Astrocyte of the cerebellum (primary cell): Measurements from ENCODE around the gene MPZL1.
"Not testable (repeated sequence)": the region's sequence is repeated elsewhere in the genome, so short reads cannot be mapped to it uniquely, and the experiment has no call there.

Source experiments
- DNase-seq: peaks from one replicate; pipeline ENCODE4 v3.0.0-alpha.2; 2011; ENCODE audit warnings: low read depth
- H3K4me3 ChIP-seq: 2 replicates; pipeline ENCODE4 v1.5.1; 2011; ENCODE audit warnings: mild to moderate bottlenecking, low read depth, low read length, moderate library complexity
- in situ Hi-C: cut with HindIII; loops from 2 replicates; pipeline ENCODE4 v1.10.0; 2017; ENCODE audit warnings: low sequenced_read_pairs
- TF ChIP-seq, protein P1 (sequence below): IDR thresholded peaks from 2 replicates; pipeline ENCODE4 v1.5.1; 2012; ENCODE audit warnings: low read length, low read depth, moderate library complexity, mild to moderate bottlenecking; ENCODE audit errors: missing control alignments

MPZL1 gene

DNA sequence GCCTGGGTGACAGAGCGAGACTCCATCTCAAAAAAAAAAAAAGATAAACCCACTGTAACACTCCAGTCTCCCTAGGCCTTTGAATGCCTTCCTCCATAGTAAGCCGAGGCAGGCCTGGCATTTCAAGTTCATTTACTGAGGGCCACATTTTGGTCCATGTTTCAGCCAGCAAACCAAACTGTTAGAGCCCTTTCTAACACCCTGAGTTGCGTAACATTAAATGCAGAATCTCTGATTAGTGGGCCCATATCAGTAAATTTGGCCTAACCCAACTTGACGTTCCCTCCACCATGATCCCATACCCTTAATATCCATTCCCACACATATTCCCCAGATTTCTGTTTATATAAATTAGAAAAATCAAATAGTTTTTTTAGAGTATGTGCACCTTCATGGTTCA lies 12.4 kb downstream of the MPZL1 start:
- TF ChIP-seq, protein P1, sequence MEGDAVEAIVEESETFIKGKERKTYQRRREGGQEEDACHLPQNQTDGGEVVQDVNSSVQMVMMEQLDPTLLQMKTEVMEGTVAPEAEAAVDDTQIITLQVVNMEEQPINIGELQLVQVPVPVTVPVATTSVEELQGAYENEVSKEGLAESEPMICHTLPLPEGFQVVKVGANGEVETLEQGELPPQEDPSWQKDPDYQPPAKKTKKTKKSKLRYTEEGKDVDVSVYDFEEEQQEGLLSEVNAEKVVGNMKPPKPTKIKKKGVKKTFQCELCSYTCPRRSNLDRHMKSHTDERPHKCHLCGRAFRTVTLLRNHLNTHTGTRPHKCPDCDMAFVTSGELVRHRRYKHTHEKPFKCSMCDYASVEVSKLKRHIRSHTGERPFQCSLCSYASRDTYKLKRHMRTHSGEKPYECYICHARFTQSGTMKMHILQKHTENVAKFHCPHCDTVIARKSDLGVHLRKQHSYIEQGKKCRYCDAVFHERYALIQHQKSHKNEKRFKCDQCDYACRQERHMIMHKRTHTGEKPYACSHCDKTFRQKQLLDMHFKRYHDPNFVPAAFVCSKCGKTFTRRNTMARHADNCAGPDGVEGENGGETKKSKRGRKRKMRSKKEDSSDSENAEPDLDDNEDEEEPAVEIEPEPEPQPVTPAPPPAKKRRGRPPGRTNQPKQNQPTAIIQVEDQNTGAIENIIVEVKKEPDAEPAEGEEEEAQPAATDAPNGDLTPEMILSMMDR, result no peak
- in situ Hi-C loops, result no loop called here
- no peak for DNase-seq
- H3K4me3 ChIP-seq, result no peak overlapping the region

DNA sequence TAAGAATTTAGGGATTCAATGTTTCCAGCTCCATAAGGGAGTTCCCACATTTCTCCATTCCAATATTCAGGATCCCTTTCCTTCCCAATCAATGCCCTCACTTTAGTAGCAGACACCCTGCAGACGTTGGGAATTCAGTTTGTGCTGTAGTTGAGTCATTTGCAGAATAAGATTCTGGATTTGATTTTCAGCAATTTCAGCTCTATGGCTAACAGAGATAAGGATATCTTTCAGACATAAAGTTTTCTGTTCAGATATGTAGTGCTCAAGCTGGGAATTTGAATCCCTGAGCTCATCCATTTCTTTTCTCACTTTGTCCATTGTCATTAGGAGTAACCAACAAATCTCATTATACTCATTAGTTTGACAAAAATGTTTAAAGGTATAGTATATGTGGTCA lies 13.1 kb downstream of the MPZL1 start:
- DNase-seq, result no peak
- H3K4me3 ChIP-seq, result no peak overlapping the region
- in situ Hi-C loops, result no loop called here
- TF ChIP-seq, protein P1, result no peak

DNA sequence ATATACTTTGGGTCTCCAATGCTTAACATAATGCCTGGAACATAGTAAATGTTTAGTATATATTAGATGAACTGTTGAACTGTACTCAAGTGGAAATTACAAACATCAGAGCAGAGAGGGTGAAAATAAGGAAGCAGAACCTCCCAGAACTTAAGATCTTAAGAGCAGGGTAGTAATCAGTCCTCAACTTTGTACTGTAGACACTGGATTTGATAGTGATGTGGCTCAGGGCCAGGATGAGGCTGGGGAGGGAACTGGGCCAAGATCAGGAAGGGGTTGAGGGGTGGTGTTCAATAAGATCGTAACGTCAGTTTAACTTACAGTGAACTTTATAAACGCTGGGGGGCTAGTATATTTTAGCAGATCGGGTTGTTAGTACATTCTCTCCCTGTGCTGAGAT lies 15.4 kb downstream of the MPZL1 start:
- DNase-seq, result no peak
- in situ Hi-C loops, result no loop called here
- no peak overlapping the region for H3K4me3 ChIP-seq
- TF ChIP-seq, protein P1, result no peak

DNA sequence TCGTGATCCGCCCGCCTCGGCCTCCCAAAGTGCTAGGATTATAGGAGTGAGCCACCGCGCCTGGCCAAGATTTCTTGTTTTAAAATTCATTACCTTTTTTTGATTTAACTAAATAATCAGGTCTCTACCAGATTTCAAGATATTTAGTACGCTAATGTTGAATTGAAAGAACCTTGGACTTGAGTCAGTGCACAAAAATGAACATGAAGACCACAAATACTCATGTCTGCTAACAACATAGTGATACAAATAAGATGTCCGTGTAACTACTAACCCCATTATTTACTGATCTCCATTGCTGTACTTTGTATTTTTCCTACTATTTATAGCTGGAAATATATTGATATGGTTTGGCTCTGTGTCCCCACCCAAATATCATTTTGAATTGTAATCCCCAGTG lies 16.4 kb downstream of the MPZL1 start:
- TF ChIP-seq, protein P1, result no peak
- in situ Hi-C loops, result no loop called here
- no peak overlapping the region for H3K4me3 ChIP-seq
- DNase-seq, result no peak

DNA sequence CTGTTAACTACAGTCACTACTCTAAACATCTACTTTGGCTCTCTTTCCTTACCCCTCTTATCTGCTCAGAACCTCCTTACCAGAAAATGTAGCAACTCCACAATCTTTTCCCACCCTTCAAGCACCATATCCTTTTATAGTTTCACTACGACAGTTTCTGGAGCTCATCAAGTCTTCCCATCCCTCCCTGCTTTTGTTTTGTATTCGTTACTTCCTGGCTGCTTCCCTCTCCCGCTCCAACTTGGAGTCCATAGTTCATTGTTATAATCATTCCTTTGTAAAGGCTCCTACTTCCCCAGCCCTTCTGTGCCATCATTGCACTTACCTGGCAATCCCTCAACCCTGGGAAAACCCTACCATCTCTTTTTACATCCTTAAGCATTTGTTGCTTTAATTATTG lies 18.0 kb downstream of the MPZL1 start:
- DNase-seq, result no peak
- in situ Hi-C loops, result no loop called here
- no peak overlapping the region for H3K4me3 ChIP-seq
- TF ChIP-seq, protein P1, result no peak

DNA sequence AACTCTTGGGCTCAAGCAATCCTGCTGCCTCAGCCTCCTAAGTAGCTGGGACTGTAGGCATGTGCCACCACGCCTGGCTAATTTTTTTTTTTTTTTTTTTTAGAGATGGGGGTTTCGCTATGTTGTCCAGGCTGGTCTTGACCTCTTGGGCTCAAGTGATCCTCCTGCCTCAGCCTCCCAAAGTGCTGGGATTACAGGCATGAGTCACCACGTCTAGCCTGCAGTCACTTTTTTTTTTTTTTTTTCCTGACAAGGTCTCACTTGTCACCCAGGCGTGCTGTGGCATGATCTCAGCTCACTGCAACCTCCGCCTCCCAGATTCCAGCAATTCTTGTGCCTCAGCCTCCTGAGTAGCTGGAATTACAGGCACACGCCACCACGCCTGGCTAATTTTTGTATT lies 19.3 kb downstream of the MPZL1 start:
- DNase-seq, H3K4me3 ChIP-seq, in situ Hi-C loops: not testable (repeated sequence)

DNA sequence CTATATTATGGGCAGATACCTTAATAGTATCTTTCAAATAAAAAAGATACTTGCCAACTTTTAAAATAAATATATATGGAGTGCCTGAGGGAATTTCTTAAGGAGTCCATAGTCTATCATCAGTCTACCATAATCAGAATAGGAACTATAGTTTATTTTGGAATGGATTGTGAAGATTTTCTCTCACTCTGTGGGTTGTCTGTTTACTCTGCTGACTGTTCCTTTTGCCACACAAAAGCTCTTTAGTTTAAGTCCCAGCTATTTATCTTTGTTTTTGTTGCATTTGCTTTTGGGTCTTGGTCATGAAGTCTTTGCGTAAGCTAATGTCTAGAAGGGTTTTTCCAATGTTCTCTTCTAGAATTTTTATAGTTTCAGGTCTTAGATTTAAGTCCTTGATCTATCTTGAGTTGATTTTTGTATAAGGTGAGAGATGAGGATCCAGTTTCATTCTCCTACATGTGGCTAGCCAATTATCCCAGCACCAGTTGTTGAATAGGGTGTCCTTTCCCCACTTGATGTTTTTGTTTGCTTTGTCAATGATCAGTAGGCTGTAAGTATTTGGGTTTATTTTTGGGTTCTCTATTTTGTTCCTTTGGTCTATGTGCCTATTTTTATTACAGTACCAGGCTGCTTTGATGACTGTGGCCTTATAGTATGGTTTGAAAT lies 20.7 kb downstream of the MPZL1 start:
- in situ Hi-C loops, DNase-seq, H3K4me3 ChIP-seq: not testable (repeated sequence)

DNA sequence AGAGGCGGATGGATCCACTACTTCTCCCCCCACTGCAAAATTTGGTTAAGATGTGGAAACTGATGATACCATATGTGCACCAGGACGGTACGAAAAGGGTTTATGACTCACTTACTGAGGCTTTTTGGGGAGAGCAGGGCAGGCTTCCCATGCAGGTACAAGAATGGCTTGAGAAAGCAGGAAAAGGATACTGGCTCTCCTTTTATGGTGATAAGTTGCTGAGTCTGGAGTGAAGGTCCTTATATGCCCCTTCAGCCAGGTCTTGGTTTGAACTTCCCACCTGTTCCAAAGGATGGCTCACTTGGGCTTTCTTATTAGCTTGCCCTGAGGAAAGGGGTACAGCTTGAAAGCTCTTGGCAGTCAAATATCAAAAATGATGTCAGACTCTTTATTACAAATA lies 23.1 kb downstream of the MPZL1 start:
- H3K4me3 ChIP-seq, result no peak overlapping the region
- TF ChIP-seq, protein P1, result no peak
- in situ Hi-C loops, result no loop called here
- no peak for DNase-seq
